GM21737 (cell line): ENCODE data around the gene RNF103.

Experiments
- ATAC-seq: cut with Tn5 transposase; IDR thresholded peaks from one replicate; pipeline ENCODE4 v1.9.1; 2021; ENCODE audit warnings: mild to moderate bottlenecking, moderate library complexity; ENCODE audit not compliant: unreplicated experiment

Gene RNF103

GRCh38 chr2:86566821-86567190 lies 56.9 kb downstream of the RNF103 start:
- ATAC-seq, result no peak

- no peak for ATAC-seq
Observed at GRCh38 chr2:86566158-86566820, 57.4 kb downstream of the RNF103 start.

GRCh38 chr2:86563650-86564061 lies 60.0 kb downstream of the RNF103 start:
- ATAC-seq, result no peak

GRCh38 chr2:86562922-86563649 lies 60.6 kb downstream of the RNF103 start, which contains the start of gene CHMP3:
Gene CHMP3 (minus strand): TSS chr2:86563443. CDS start chr2:86563348, 95 bp downstream.
- ATAC-seq, result peak; percentile 88

- no peak for ATAC-seq
Observed at GRCh38 chr2:86562485-86562921, 61.2 kb downstream of the RNF103 start.

GRCh38 chr2:86557836-86558235 lies 65.8 kb downstream of the RNF103 start:
- no peak for ATAC-seq

- no peak for ATAC-seq
Observed at GRCh38 chr2:86556508-86556907, 67.2 kb downstream of the RNF103 start.
